GM23338 (cell line): ENCODE data around the gene SOS1. TPM values are rescaled to one million over a fixed set of nuclear protein-coding genes. Genes with fewer than 3 reads are reported as not detected.

Experiments used
- ATAC-seq: fragments of 200-7000 bp; cut with Tn5 transposase; 3 replicates; pipeline ENCODE4 v1.9.1; 2020
- DNase-seq: peaks from one replicate; pipeline ENCODE4 v3.0.0-alpha.2; 2015; ENCODE audit warnings: low spot score
- H2AFZ ChIP-seq: fragments of 200-600 bp; sonication (generic); 2 replicates; pipeline ENCODE4 v1.8.0; 2016; ENCODE audit warnings: antibody characterized with exemption, mild to moderate bottlenecking, moderate library complexity
- H3F3A ChIP-seq: fragments of 200-600 bp; sonication (generic); replicated peaks from 2 replicates; pipeline ENCODE4 v1.8.0; 2017; ENCODE audit warnings: antibody characterized with exemption, mixed run types, low read depth
- H3K27ac ChIP-seq: fragments of 200-600 bp; sonication (generic); 2 replicates; pipeline ENCODE4 v1.6.1; 2016; ENCODE audit warnings: low read depth
- H3K27me3 ChIP-seq: fragments of 200-600 bp; sonication (generic); 2 replicates; pipeline ENCODE4 v1.8.0; 2016; ENCODE audit warnings: mild to moderate bottlenecking, mixed run types, moderate library complexity; ENCODE audit not compliant: insufficient read depth
- H3K36me3 ChIP-seq: fragments of 200-600 bp; sonication (generic); 2 replicates; pipeline ENCODE4 v1.8.0; 2016; ENCODE audit warnings: mild to moderate bottlenecking; ENCODE audit not compliant: insufficient read depth
- H3K4me1 ChIP-seq: fragments of 200-600 bp; sonication (generic); 2 replicates; pipeline ENCODE4 v1.8.0; 2016; ENCODE audit warnings: mild to moderate bottlenecking, moderate library complexity; ENCODE audit not compliant: insufficient read depth
- H3K4me2 ChIP-seq: fragments of 200-600 bp; sonication (generic); 2 replicates; pipeline ENCODE4 v1.7.1; 2017; ENCODE audit warnings: mixed run types
- H3K4me3 ChIP-seq: fragments of 200-600 bp; sonication (generic); 2 replicates; pipeline ENCODE4 v1.6.1; 2016; ENCODE audit warnings: mixed run types
- H3K79me2 ChIP-seq: fragments of 200-600 bp; sonication (generic); replicated peaks from 2 replicates; pipeline ENCODE4 v1.8.0; 2017; ENCODE audit warnings: mild to moderate bottlenecking; ENCODE audit not compliant: insufficient read depth
- H3K9me2 ChIP-seq: fragments of 200-600 bp; sonication (generic); 2 replicates; pipeline ENCODE4 v1.8.0; 2017; ENCODE audit not compliant: insufficient read depth
- H4K20me1 ChIP-seq: fragments of 200-600 bp; sonication (generic); replicated peaks from 2 replicates; pipeline ENCODE4 v1.8.0; 2017; ENCODE audit warnings: mild to moderate bottlenecking; ENCODE audit not compliant: insufficient read depth
- H3K27ac Mint-ChIP-seq: 2 replicates; pipeline ENCODE4 v1.8.0; 2020; ENCODE audit warnings: inconsistent platforms, mild to moderate bottlenecking, moderate library complexity, mixed read lengths
- H3K27me3 Mint-ChIP-seq: 3 replicates; pipeline ENCODE4 v1.8.0; 2022; ENCODE audit warnings: low read depth, mild to moderate bottlenecking, moderate library complexity, mixed read lengths, inconsistent platforms; ENCODE audit not compliant: insufficient read depth, poor library complexity
- H3K36me3 Mint-ChIP-seq: 3 replicates; pipeline ENCODE4 v1.8.0; 2021; ENCODE audit warnings: low read depth, mild to moderate bottlenecking, inconsistent platforms, moderate library complexity, mixed read lengths
- H3K4me1 Mint-ChIP-seq: 3 replicates; pipeline ENCODE4 v1.8.0; 2020; ENCODE audit warnings: mild to moderate bottlenecking, inconsistent platforms, mixed read lengths
- H3K4me3 Mint-ChIP-seq: 3 replicates; pipeline ENCODE4 v1.8.0; 2021; ENCODE audit warnings: moderate library complexity, mild to moderate bottlenecking, inconsistent platforms, mixed read lengths
- H3K9me3 Mint-ChIP-seq: 3 replicates; pipeline ENCODE4 v1.8.0; 2020; ENCODE audit warnings: moderate library complexity, mild to moderate bottlenecking, inconsistent platforms, mixed read lengths
- CREB1 ChIP-seq: fragments of 250-450 bp; sonication (Bioruptor Pico); IDR thresholded peaks from 2 replicates; pipeline ENCODE4 v1.5.0; 2020; ENCODE audit warnings: low read depth, mild to moderate bottlenecking, moderate library complexity
- ETS1 ChIP-seq: IDR thresholded peaks from 2 replicates; pipeline ENCODE4 v1.6.1; 2016; ENCODE audit warnings: antibody characterized with exemption
- EZH2 ChIP-seq: fragments of 200-600 bp; sonication (generic); IDR thresholded peaks from one replicate; pipeline ENCODE4 v1.8.0; 2017; ENCODE audit warnings: antibody characterized with exemption, mild to moderate bottlenecking, low read depth; ENCODE audit not compliant: unreplicated experiment
- EZH2phosphoT487 ChIP-seq: fragments of 200-600 bp; sonication (generic); IDR thresholded peaks from one replicate; pipeline ENCODE4 v1.8.1; 2018; ENCODE audit warnings: antibody characterized with exemption; ENCODE audit not compliant: unreplicated experiment
- JUNB ChIP-seq: IDR thresholded peaks from one replicate; pipeline ENCODE4 v1.6.1; 2016; ENCODE audit warnings: antibody characterized with exemption; ENCODE audit not compliant: unreplicated experiment
- NANOG ChIP-seq: IDR thresholded peaks from 2 replicates; pipeline ENCODE4 v1.6.1; 2016; ENCODE audit warnings: antibody characterized with exemption, borderline replicate concordance
- POLR2AphosphoS5 ChIP-seq: IDR thresholded peaks from 2 replicates; pipeline ENCODE4 v1.6.1; 2016; ENCODE audit warnings: antibody characterized with exemption, low read depth
- STAT1 ChIP-seq: IDR thresholded peaks from one replicate; pipeline ENCODE4 v1.6.1; 2016; ENCODE audit warnings: antibody characterized with exemption; ENCODE audit not compliant: unreplicated experiment
- ZNF114 ChIP-seq: fragments of 250-450 bp; sonication (Bioruptor Pico); IDR thresholded peaks from 2 replicates; pipeline ENCODE4 v1.5.0; 2020; ENCODE audit warnings: mild to moderate bottlenecking, moderate library complexity
- ZNF331 ChIP-seq: fragments of 250-450 bp; sonication (Bioruptor Pico); IDR thresholded peaks from 2 replicates; pipeline ENCODE4 v1.5.0; 2020; ENCODE audit warnings: low read depth, mild to moderate bottlenecking, moderate library complexity
- polyA plus RNA-seq: library from polyadenylated mRNA; unstranded; fragments of >200 nt; fragmentation: Nextera tagmentation; extraction: Ambion mirVana; gene quantifications from 2 replicates; pipeline ENCODE4 v1.2.1, GENCODE V29; 2016
- total RNA-seq: library from RNA; depleted of rRNA; stranded (reverse); fragments of >200 nt; shearing (Covaris generic); gene quantifications from 2 replicates; pipeline ENCODE4 v1.2.3, GENCODE V29; 2014
- TF ChIP-seq, protein P1 (sequence below), 2 experiments: fragments of 200-600 bp in 1 of 2; sonication (generic) in 1 of 2; conservative IDR thresholded peaks; 2 replicates each; pipeline versions ENCODE4 v1.5.1 to v1.6.1; 2016 to 2017; ENCODE audit warnings: antibody characterized with exemption in 2 of 2, low read depth in 2 of 2, mild to moderate bottlenecking in 2 of 2, moderate library complexity in 1 of 2
- TF ChIP-seq, protein P2 (sequence below): fragments of 250-450 bp; sonication (Bioruptor Pico); IDR thresholded peaks from 2 replicates; pipeline ENCODE4 v1.5.0; 2020; ENCODE audit warnings: mild to moderate bottlenecking, moderate library complexity

SOS1 gene
- total and polyA plus RNA-seq, 2 experiments from 2014 or later: 13.4 to 21.9 TPM

DNA sequence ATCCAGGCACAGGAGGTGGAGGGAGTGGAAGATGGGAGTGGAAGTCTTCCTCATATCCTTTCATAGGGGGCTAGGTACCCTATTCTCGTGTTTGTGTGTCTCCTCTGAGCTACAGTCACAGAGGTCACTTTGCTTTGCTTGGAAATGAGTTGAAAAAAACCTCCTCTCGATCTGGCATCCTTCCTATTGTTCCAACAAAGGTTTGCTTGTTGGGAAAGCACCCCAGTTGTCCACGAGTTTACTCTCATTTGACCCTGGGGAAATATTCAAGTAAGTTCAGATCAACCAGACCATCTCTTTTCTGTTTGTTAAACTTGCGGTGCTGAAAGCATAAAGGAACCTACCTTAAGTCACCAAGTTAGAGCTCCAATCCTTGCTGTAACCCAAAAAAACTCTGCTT lies 171.9 kb downstream of the SOS1 start:
- H3K36me3 ChIP-seq: no peaks in the 10 kb centered on the region

More for the DNA sequence above, 171.9 kb downstream of the SOS1 start:
- Mint-ChIP-seq H3K27me3 (peaks cover 2% of the 10 kb centered on the region), H3K9me3 (0 out of 3 replicates have a peak, but pooled peaks cover 5% of the 10 kb centered on the region), H3K4me3 (no peak overlapping the region), H3K27ac (no peak overlapping the region), H3K4me1 (peaks cover 15% of the 10 kb centered on the region), H3K36me3 (no peaks in the 10 kb centered on the region; the same call in 2 of the 3 replicates)
- ATAC-seq (no peak), DNase-seq (no peak)
- Histone ChIP-seq H2AFZ (0 out of 2 replicates have a peak overlapping the region, but pooled peaks have one; percentile 43), H3K79me2 (no peaks in the 10 kb centered on the region), H3K9me2 (no peaks in the 10 kb centered on the region), H3K4me1 (peaks cover 3% of the 10 kb centered on the region; the same call in 1 of the 2 replicates), H3K27ac (no peak overlapping the region), H3K27me3 (no peaks in the 10 kb centered on the region), H3F3A (no peaks in the 10 kb centered on the region), H3K4me3 (no peak overlapping the region), H4K20me1 (no peaks in the 10 kb centered on the region), H3K4me2 (no peak overlapping the region)
- TF ChIP-seq JUNB (no peak), EZH2phosphoT487 (no peak), STAT1 (no peak), ZNF114 (CRISPR knock-in tag) (no peak), ZNF331 (CRISPR knock-in tag) (no peak), NANOG (no peak), ETS1 (no peak), CREB1 (CRISPR knock-in tag) (no peak), EZH2 (no peak), POLR2AphosphoS5 (no peak)
- TF ChIP-seq, protein P1, sequence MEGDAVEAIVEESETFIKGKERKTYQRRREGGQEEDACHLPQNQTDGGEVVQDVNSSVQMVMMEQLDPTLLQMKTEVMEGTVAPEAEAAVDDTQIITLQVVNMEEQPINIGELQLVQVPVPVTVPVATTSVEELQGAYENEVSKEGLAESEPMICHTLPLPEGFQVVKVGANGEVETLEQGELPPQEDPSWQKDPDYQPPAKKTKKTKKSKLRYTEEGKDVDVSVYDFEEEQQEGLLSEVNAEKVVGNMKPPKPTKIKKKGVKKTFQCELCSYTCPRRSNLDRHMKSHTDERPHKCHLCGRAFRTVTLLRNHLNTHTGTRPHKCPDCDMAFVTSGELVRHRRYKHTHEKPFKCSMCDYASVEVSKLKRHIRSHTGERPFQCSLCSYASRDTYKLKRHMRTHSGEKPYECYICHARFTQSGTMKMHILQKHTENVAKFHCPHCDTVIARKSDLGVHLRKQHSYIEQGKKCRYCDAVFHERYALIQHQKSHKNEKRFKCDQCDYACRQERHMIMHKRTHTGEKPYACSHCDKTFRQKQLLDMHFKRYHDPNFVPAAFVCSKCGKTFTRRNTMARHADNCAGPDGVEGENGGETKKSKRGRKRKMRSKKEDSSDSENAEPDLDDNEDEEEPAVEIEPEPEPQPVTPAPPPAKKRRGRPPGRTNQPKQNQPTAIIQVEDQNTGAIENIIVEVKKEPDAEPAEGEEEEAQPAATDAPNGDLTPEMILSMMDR (conservative IDR thresholded peaks at IDR 0.05; ENCODE audit: low read depth in 2 of 2): no peak
- TF ChIP-seq, protein P2, sequence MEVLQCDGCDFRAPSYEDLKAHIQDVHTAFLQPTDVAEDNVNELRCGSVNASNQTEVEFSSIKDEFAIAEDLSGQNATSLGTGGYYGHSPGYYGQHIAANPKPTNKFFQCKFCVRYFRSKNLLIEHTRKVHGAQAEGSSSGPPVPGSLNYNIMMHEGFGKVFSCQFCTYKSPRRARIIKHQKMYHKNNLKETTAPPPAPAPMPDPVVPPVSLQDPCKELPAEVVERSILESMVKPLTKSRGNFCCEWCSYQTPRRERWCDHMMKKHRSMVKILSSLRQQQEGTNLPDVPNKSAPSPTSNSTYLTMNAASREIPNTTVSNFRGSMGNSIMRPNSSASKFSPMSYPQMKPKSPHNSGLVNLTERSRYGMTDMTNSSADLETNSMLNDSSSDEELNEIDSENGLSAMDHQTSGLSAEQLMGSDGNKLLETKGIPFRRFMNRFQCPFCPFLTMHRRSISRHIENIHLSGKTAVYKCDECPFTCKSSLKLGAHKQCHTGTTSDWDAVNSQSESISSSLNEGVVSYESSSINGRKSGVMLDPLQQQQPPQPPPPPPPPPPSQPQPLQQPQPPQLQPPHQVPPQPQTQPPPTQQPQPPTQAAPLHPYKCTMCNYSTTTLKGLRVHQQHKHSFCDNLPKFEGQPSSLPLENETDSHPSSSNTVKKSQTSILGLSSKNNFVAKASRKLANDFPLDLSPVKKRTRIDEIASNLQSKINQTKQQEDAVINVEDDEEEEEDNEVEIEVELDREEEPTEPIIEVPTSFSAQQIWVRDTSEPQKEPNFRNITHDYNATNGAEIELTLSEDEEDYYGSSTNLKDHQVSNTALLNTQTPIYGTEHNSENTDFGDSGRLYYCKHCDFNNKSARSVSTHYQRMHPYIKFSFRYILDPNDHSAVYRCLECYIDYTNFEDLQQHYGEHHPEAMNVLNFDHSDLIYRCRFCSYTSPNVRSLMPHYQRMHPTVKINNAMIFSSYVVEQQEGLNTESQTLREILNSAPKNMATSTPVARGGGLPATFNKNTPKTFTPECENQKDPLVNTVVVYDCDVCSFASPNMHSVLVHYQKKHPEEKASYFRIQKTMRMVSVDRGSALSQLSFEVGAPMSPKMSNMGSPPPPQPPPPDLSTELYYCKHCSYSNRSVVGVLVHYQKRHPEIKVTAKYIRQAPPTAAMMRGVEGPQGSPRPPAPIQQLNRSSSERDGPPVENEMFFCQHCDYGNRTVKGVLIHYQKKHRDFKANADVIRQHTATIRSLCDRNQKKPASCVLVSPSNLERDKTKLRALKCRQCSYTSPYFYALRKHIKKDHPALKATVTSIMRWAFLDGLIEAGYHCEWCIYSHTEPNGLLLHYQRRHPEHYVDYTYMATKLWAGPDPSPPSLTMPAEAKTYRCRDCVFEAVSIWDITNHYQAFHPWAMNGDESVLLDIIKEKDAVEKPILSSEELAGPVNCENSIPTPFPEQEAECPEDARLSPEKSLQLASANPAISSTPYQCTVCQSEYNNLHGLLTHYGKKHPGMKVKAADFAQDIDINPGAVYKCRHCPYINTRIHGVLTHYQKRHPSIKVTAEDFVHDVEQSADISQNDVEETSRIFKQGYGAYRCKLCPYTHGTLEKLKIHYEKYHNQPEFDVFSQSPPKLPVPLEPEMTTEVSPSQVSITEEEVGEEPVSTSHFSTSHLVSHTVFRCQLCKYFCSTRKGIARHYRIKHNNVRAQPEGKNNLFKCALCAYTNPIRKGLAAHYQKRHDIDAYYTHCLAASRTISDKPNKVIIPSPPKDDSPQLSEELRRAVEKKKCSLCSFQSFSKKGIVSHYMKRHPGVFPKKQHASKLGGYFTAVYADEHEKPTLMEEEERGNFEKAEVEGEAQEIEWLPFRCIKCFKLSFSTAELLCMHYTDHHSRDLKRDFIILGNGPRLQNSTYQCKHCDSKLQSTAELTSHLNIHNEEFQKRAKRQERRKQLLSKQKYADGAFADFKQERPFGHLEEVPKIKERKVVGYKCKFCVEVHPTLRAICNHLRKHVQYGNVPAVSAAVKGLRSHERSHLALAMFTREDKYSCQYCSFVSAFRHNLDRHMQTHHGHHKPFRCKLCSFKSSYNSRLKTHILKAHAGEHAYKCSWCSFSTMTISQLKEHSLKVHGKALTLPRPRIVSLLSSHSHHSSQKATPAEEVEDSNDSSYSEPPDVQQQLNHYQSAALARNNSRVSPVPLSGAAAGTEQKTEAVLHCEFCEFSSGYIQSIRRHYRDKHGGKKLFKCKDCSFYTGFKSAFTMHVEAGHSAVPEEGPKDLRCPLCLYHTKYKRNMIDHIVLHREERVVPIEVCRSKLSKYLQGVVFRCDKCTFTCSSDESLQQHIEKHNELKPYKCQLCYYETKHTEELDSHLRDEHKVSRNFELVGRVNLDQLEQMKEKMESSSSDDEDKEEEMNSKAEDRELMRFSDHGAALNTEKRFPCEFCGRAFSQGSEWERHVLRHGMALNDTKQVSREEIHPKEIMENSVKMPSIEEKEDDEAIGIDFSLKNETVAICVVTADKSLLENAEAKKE (CRISPR knock-in tag): no peak
